ENCODE results near the gene PGAM2.
A peak's percentile ranks its signal among the peaks of the same experiment; 100 is the strongest.

The PGAM2 gene

GRCh38 chr7:44106311-44107065 lies 41.1 kb upstream of the PGAM2 start:
- Mint-ChIP-seq H3K9me3 (no peaks in the 10 kb centered on the region), H3K27ac (peak overlapping the region; percentile 76), H3K36me3 (peaks cover 1% of the 10 kb centered on the region), H3K4me3 (peak overlapping the region; percentile 85), H3K27me3 (no peaks in the 10 kb centered on the region), H3K4me1 (peaks cover 20% of the 10 kb centered on the region)

- H3K27me3 Mint-ChIP-seq = no peaks in the 10 kb centered on the region
- peak overlapping the region; percentile 96 for H3K27ac Mint-ChIP-seq
Measured at GRCh38 chr7:44105832-44106231, 40.5 kb upstream of the PGAM2 start.

GRCh38 chr7:44104860-44105771 lies 39.7 kb upstream of the PGAM2 start:
- peak overlapping the region; percentile 96 for H3K27ac Mint-ChIP-seq
- no peaks in the 10 kb centered on the region for H3K9me3 Mint-ChIP-seq
- peaks cover under 1% of the 10 kb centered on the region for H3K36me3 Mint-ChIP-seq
- peaks cover 20% of the 10 kb centered on the region for H3K4me1 Mint-ChIP-seq
- no peaks in the 10 kb centered on the region for H3K27me3 Mint-ChIP-seq
- H3K4me3 Mint-ChIP-seq = peak overlapping the region; percentile 85

More at GRCh38 chr7:44105832-44106231, 40.5 kb upstream of the PGAM2 start:
- peaks cover 20% of the 10 kb centered on the region for H3K4me1 Mint-ChIP-seq
- H3K36me3 Mint-ChIP-seq = peaks cover 1% of the 10 kb centered on the region
- no peaks in the 10 kb centered on the region for H3K9me3 Mint-ChIP-seq
- peak overlapping the region; percentile 85 for H3K4me3 Mint-ChIP-seq

- Mint-ChIP-seq H3K4me1 (peaks cover 20% of the 10 kb centered on the region), H3K27me3 (no peaks in the 10 kb centered on the region), H3K27ac (peak within 1 kb of the TSS; percentile 77), H3K9me3 (no peaks in the 10 kb centered on the region), H3K4me3 (peak within 1 kb of the TSS; percentile 85), H3K36me3 (no peaks in the 10 kb centered on the region)
Measured at GRCh38 chr7:44103923-44104859, 38.8 kb upstream of the PGAM2 start, which contains the start of gene AEBP1. TSS of gene AEBP1 (plus strand) at chr7:44104345. CDS start at chr7:44104666, 321 bp downstream.

GRCh38 chr7:44103566-44103922 lies 38.2 kb upstream of the PGAM2 start:
- Mint-ChIP-seq H3K27me3 (no peaks in the 10 kb centered on the region), H3K27ac (no peak overlapping the region), H3K4me1 (peaks cover 20% of the 10 kb centered on the region), H3K4me3 (peak overlapping the region; percentile 77), H3K9me3 (no peaks in the 10 kb centered on the region), H3K36me3 (no peaks in the 10 kb centered on the region)

GRCh38 chr7:44102846-44103565 lies 37.6 kb upstream of the PGAM2 start:
- Mint-ChIP-seq H3K4me1 (peaks cover 20% of the 10 kb centered on the region), H3K27me3 (no peaks in the 10 kb centered on the region), H3K9me3 (no peaks in the 10 kb centered on the region), H3K36me3 (no peaks in the 10 kb centered on the region), H3K4me3 (peak overlapping the region; percentile 77), H3K27ac (no peak overlapping the region)

- peaks cover 20% of the 10 kb centered on the region for H3K4me1 Mint-ChIP-seq
- no peaks in the 10 kb centered on the region for H3K36me3 Mint-ChIP-seq
- H3K4me3 Mint-ChIP-seq = peak overlapping the region; percentile 20
- no peaks in the 10 kb centered on the region for H3K9me3 Mint-ChIP-seq
- no peaks in the 10 kb centered on the region for H3K27me3 Mint-ChIP-seq
- peak overlapping the region; percentile 59 for H3K27ac Mint-ChIP-seq
Measured at GRCh38 chr7:44101966-44102845, 36.8 kb upstream of the PGAM2 start.

- H3K9me3 Mint-ChIP-seq = no peaks in the 10 kb centered on the region
- no peak overlapping the region for H3K27ac Mint-ChIP-seq
- no peak overlapping the region for H3K4me3 Mint-ChIP-seq
- H3K36me3 Mint-ChIP-seq = no peaks in the 10 kb centered on the region
- peaks cover 27% of the 10 kb centered on the region for H3K4me1 Mint-ChIP-seq
- H3K27me3 Mint-ChIP-seq = no peaks in the 10 kb centered on the region
Measured at GRCh38 chr7:44101303-44101965, 36.1 kb upstream of the PGAM2 start.

- Mint-ChIP-seq H3K9me3 (no peaks in the 10 kb centered on the region), H3K4me1 (peaks cover 20% of the 10 kb centered on the region), H3K27ac (no peak overlapping the region), H3K27me3 (no peaks in the 10 kb centered on the region), H3K4me3 (no peak overlapping the region), H3K36me3 (no peaks in the 10 kb centered on the region)
Measured at GRCh38 chr7:44100458-44101302, 35.3 kb upstream of the PGAM2 start.

GRCh38 chr7:44099669-44100068 lies 34.3 kb upstream of the PGAM2 start:
- no peaks in the 10 kb centered on the region for H3K9me3 Mint-ChIP-seq
- no peak overlapping the region for H3K27ac Mint-ChIP-seq
- H3K27me3 Mint-ChIP-seq = no peaks in the 10 kb centered on the region
- peaks cover 13% of the 10 kb centered on the region for H3K4me1 Mint-ChIP-seq
- no peaks in the 10 kb centered on the region for H3K36me3 Mint-ChIP-seq
- no peak overlapping the region for H3K4me3 Mint-ChIP-seq

GRCh38 chr7:44098092-44099068 lies 33.0 kb upstream of the PGAM2 start:
- no peaks in the 10 kb centered on the region for H3K9me3 Mint-ChIP-seq
- no peak overlapping the region for H3K4me3 Mint-ChIP-seq
- H3K4me1 Mint-ChIP-seq = peaks cover 11% of the 10 kb centered on the region
- no peaks in the 10 kb centered on the region for H3K36me3 Mint-ChIP-seq
- no peak overlapping the region for H3K27ac Mint-ChIP-seq
- H3K27me3 Mint-ChIP-seq = no peaks in the 10 kb centered on the region

All from activated naive CD4-positive, alpha-beta T cell treated with anti-CD3 and anti-CD28 coated beads, Interleukin-2, amount 50 U/mL, for 24 hours (primary cell).